ENCODE results near the gene RSPO3.

DNA sequence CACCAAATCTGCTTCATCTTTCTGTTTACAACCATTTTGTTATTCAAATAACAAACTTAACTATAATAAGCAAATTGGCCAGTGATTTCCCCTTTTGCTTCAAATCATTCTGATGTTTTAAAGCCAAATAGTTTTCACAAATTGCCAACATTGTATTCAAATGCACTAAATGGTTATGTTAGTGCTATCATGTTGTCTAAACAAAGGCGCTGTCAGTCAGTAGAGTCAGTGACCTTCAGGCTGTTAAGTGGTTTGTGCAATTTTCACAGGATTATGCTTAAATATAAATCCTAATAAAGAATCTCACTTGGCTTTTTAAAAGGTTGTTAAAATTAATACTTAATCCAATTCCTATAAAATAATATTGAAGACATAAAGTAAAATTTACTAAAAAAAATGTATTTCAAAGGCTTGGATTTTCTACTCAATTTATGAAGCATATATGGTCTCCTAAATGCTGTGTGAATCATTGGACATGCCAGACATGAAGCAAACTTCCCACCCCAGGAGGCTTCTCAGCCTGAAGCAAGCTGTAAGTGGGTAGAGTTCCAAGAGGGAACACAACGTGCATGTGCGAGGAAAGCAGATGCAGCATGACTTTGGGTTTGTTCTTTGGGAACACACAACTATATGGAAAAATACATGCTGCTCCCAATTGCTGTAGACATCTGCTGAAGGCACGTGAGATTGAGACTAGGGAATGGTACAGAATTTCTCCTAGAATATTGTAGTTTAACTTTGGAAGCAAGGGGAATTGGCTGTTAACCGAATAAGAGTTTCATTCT is 54.9 kb downstream of the RSPO3 start:
- TF ChIP-seq, protein P1, sequence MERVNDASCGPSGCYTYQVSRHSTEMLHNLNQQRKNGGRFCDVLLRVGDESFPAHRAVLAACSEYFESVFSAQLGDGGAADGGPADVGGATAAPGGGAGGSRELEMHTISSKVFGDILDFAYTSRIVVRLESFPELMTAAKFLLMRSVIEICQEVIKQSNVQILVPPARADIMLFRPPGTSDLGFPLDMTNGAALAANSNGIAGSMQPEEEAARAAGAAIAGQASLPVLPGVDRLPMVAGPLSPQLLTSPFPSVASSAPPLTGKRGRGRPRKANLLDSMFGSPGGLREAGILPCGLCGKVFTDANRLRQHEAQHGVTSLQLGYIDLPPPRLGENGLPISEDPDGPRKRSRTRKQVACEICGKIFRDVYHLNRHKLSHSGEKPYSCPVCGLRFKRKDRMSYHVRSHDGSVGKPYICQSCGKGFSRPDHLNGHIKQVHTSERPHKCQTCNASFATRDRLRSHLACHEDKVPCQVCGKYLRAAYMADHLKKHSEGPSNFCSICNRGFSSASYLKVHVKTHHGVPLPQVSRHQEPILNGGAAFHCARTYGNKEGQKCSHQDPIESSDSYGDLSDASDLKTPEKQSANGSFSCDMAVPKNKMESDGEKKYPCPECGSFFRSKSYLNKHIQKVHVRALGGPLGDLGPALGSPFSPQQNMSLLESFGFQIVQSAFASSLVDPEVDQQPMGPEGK (CRISPR knock-in tag; IDR thresholded peaks at IDR 0.05; ENCODE audit: borderline replicate concordance), result no peak
- TF ChIP-seq ARNTL (CRISPR knock-in tag; IDR thresholded peaks at IDR 0.05; ENCODE audit: borderline replicate concordance, low read depth), result no peak

Measured in SK-N-SH treated with all-trans-retinoic acid at 6 μM for 48 hours (cell line).